RWPE2 (cell line): ENCODE results near the gene HOXB4.

Experiments used
- ATAC-seq: fragments of 200-7000 bp; cut with Tn5 transposase; 3 replicates; pipeline ENCODE4 v1.9.1; 2021; ENCODE audit warnings: low read depth
- DNase-seq: peaks from one replicate; pipeline ENCODE4 v3.0.0-alpha.2; 2020; ENCODE audit warnings: low spot score
- H3K27ac ChIP-seq: fragments of 450-650 bp; 2 replicates; pipeline ENCODE4 v1.5.1; 2017; ENCODE audit warnings: mild to moderate bottlenecking; ENCODE audit not compliant: poor library complexity, severe bottlenecking
- H3K27me3 ChIP-seq: fragments of 250-450 bp; sonication (Bioruptor Pico); 2 replicates; pipeline ENCODE4 v1.5.1; 2021; ENCODE audit warnings: mild to moderate bottlenecking, moderate library complexity; ENCODE audit not compliant: insufficient read depth, poor library complexity, severe bottlenecking
- H3K36me3 ChIP-seq: fragments of 250-450 bp; sonication (Bioruptor Pico); 2 replicates; pipeline ENCODE4 v1.5.1; 2020; ENCODE audit warnings: low read depth, mild to moderate bottlenecking, moderate library complexity
- H3K4me1 ChIP-seq: fragments of 250-450 bp; sonication (Bioruptor Pico); 2 replicates; pipeline ENCODE4 v1.5.1; 2021; ENCODE audit warnings: mild to moderate bottlenecking, moderate library complexity; ENCODE audit not compliant: insufficient read depth, poor library complexity, severe bottlenecking
- H3K4me3 ChIP-seq: fragments of 250-450 bp; sonication (Bioruptor Pico); 2 replicates; pipeline ENCODE4 v1.5.1; 2021; ENCODE audit warnings: mild to moderate bottlenecking, moderate library complexity; ENCODE audit not compliant: severe bottlenecking
- H3K9me3 ChIP-seq: fragments of 250-450 bp; sonication (Bioruptor Pico); 2 replicates; pipeline ENCODE4 v1.5.1; 2021; ENCODE audit warnings: mild to moderate bottlenecking, moderate library complexity; ENCODE audit not compliant: severe bottlenecking
- TF ChIP-seq, protein P1 (sequence below): fragments of 450-650 bp; IDR thresholded peaks from one replicate; pipeline ENCODE4 v1.5.1; 2017; ENCODE audit warnings: mild to moderate bottlenecking, moderate library complexity; ENCODE audit not compliant: poor library complexity, severe bottlenecking

HOXB4 gene

DNA sequence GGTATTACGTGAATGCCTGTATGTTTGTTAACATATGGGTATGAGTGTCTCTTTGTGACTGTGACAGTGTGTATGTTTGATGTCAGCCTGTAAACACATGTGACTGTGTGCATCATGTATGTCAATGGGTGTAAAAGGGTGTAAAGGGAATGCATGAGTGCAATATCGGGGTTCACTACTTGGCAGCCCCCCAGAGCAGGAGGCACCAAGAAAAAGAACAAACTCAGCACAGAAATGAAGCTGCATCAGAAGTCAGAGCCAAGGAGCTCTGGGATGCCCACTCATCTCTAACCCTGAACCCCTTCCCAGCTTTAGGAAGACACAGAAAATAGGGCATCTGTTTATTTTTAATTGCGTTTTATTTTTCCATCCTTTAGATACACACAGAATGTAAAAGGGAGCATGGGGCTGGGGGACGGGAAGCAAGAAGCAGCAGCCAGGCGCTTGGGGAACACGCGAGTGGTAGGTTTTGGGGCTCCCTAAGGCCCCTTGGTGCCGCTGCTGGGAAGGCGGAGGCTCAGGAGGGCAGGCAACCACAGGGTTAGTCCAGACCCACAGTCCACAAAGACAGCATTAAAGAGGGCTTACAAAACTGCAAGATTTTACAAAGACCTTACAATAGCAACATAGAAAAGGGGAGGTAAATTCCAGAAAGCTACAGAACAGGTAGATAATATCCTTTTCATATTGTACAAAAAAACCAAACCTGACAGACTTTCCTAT lies 28.9 kb upstream of the HOXB4 start:
- H3K36me3 ChIP-seq = no peaks in the 10 kb centered on the region
- H3K4me1 ChIP-seq = peaks cover 12% of the 10 kb centered on the region
- no peak overlapping the region for H3K4me3 ChIP-seq
- H3K27ac ChIP-seq = no peak overlapping the region
- TF ChIP-seq, protein P1, sequence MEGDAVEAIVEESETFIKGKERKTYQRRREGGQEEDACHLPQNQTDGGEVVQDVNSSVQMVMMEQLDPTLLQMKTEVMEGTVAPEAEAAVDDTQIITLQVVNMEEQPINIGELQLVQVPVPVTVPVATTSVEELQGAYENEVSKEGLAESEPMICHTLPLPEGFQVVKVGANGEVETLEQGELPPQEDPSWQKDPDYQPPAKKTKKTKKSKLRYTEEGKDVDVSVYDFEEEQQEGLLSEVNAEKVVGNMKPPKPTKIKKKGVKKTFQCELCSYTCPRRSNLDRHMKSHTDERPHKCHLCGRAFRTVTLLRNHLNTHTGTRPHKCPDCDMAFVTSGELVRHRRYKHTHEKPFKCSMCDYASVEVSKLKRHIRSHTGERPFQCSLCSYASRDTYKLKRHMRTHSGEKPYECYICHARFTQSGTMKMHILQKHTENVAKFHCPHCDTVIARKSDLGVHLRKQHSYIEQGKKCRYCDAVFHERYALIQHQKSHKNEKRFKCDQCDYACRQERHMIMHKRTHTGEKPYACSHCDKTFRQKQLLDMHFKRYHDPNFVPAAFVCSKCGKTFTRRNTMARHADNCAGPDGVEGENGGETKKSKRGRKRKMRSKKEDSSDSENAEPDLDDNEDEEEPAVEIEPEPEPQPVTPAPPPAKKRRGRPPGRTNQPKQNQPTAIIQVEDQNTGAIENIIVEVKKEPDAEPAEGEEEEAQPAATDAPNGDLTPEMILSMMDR = no peak
- no peaks in the 10 kb centered on the region for H3K27me3 ChIP-seq
- H3K9me3 ChIP-seq = no peaks in the 10 kb centered on the region
- ATAC-seq (no peak), DNase-seq (no peak)

DNA sequence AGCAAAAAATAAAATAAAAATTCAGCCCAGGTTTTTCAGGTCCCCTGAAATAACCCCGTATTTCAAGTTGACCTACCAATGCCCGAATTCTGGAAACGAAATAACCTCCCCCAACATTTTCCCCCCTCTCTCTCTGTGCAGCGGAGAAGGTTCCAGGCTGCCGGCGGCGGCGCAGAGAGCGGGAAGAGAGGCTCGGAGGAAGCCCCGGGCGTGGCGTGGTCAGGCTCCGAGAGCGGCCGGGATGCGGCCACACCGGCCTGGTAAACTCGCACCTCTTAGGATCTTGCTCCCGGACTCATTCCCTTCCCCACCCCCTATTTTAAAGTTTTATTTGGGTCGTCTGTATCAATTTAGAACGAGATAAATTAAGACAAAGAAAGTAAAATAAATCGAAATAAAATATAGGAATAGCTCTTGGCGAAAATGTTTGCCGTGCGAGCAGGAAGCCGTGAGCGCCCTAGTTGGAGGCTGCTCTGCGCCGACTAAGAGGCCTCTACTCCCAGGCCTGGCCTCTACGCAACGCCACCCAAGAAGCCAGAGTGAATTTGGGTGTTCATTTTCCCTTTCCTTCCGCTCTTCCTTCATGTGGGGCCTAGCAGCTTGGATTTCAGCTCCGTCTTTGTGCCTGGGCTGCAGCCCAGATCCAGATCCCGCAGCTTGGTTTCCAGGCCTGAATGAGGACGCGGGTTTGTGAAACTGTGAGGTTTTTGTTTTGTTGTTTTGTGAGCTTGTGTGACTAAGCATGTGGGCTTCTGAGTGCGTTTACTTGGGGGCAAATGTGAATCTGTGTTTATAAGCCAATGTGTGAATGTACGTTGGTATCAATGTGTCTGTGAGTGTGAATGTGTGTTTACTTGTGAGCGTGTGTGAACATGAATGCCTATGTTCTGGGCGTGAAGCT lies 28.1 kb upstream of the HOXB4 start:
- H3K27ac ChIP-seq = no peak overlapping the region
- H3K27me3 ChIP-seq = no peaks in the 10 kb centered on the region
- no peaks in the 10 kb centered on the region for H3K9me3 ChIP-seq
- DNase-seq = no peak
- peaks cover 18% of the 10 kb centered on the region for H3K4me1 ChIP-seq
- no peaks in the 10 kb centered on the region for H3K36me3 ChIP-seq
- no peak overlapping the region for H3K4me3 ChIP-seq
- TF ChIP-seq, protein P1 = no peak
- no peak for ATAC-seq

DNA sequence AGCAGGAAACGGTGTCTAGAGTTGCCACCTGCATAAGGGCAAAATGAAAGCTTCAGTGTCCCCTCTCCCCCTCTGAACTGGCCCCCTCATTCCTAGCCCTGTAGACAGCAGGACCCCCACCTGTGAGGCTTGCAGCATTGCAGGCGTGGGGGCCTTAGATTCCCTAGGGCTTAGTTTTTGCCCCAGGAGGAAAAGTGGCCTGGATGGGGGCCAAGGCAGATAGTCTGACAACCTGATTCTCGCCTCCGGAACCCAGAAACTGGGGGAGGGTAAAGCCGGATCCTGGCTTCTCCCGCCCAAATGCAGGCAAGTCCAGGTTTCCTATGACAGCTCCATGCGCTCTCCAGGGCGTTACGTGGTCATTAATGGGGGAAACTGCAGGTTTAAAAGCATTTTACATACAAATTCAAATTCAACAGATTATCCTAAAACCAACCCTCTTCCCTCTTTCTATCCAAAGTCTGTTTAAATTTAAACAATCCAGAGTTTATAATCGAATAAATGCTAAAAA lies 27.3 kb upstream of the HOXB4 start:
- Histone ChIP-seq H3K36me3 (no peaks in the 10 kb centered on the region), H3K27me3 (no peaks in the 10 kb centered on the region), H3K4me3 (no peak overlapping the region), H3K4me1 (peaks cover 18% of the 10 kb centered on the region), H3K27ac (peak overlapping the region; percentile 86), H3K9me3 (no peaks in the 10 kb centered on the region)
- TF ChIP-seq, protein P1 = no peak
- DNase-seq (no peak), ATAC-seq (no peak)

DNA sequence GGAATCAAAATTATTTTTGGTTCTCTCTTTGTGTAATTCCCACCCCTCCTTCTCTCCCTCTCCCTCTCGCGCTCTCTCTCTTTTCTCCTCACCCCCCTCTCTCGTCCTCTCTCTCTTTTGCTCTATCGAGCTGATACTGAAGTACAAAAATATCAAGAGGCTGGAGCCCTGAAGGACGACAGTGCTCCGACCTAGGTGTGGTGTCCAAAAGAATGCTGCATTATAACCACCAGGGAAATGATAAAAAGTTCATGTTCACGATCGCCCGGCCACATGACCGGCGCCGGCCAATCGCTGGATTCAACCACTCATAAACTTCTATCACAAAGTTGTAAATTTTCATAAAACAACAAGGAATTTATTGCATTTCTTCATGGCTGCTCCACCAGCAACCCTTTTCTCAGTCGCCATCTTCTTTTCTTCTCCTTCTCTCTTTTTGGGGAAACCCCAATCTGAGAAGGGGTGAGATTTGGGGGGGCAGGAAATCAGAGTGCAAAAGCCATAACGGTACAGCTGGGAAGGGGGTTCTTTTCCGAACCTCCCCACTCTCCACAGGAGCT lies 26.7 kb upstream of the HOXB4 start, which contains the start of gene HOXB6:
Gene HOXB6 (minus strand): TSS at position 217 of the 560 bp plus-strand sequence. CDS start 6,836 bp downstream, outside the sequence.
- DNase-seq = no peak
- Histone ChIP-seq H3K27me3 (no peaks in the 10 kb centered on the region), H3K4me1 (peaks cover 16% of the 10 kb centered on the region), H3K27ac (peak within 1 kb of the TSS; percentile 86), H3K36me3 (no peaks in the 10 kb centered on the region), H3K4me3 (peak within 1 kb of the TSS; percentile 52), H3K9me3 (no peaks in the 10 kb centered on the region)
- ATAC-seq = peak; percentile 34; the same call in 2 of the 3 replicates
- TF ChIP-seq, protein P1 = no peak
